HG02885 (cell line): ENCODE results near the gene ECHDC3.

Experiments
- ATAC-seq: cut with Tn5 transposase; IDR thresholded peaks from one replicate; pipeline ENCODE4 v1.9.1; 2021; ENCODE audit warnings: mild to moderate bottlenecking; ENCODE audit not compliant: unreplicated experiment, poor library complexity

ECHDC3 gene

DNA sequence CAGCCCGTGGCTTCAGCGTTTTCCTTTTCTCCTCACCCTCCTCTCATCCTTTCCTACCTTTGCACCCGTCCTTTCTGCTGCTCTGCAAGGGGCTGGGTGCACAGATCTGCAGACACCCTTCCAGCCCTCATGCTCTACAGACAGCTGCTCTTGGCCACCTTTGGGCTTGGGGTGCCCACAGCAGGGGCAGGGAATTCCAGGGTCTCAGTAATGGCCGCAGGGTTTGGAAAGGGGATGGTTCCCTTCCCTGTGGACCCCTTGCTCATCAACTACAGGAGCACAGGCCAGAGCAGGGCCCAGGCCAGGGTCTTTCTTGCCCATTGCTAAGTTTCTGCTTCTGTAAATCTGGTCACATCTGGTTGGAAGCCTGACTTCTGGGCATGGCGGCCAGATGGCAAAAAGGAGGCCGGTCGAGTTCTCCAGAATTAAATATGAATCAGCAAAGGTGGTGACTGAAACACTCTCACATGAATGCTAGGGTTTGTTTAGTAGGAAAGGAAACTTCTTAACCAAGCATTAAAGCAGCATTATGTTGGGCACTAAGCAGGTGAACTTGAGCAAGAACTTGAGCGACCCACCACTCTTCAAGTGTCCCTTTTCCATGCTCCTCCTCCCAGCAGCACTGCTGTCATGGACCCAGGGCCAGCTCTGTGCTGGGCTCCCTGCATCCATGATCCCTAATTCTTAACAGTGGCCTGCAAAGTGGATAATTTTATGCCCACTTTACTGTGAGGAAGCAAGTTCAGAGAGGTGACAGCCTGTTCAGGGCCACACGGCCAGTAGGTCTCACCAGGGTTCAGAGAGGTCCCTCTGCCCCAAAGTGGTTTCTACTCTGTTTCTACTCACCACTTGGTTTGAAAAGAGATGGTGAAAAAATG is 1.5 kb downstream of the ECHDC3 start:
- no peak for ATAC-seq

DNA sequence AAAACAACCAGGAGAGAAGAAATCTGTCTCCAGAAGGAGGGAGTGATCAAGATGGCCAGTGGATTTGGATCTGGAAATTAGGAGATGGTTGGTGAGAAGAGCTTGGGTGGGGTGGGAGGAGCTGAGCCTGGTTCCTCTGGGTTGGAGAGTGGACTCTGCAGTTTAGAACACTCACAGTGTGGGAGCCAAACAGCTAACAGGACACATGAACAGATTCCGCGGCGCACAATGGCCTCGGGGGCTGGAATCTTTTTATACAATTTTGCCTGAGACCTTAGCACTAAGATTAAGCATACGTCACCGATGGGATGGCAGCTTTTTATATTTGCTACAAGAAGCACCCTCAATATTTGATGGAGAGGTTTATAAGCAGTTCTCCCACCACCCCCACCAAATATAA is 2.9 kb downstream of the ECHDC3 start:
- no peak for ATAC-seq

DNA sequence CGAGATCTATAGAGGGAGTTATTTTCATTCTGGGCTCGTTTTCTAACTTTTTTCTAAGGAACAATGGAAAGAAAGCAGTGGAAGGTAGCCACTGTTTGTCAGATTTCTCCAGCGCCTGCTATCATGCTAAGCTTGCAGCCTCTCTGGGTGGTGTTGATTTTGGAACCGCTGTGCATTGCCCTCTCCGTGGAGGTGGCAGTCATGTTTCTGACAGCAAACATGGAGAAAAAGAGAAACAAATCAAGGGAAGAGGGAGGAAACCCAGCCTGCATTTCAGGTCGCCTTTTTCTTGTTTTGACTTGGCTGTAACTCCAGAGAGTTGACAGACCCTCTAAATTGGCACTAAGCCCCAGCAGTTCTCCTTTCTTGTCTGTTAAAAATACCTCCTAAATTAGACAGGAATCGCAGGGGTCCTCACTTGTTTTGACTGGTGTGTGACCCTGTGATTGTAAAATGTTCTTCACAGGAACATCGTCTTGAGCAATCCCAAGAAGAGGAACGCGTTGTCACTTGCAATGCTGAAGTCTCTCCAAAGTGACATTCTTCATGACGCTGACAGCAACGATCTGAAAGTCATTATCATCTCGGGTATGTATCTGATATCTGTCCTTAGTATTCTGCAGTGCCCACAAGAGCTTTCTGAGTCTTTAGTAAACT is 4.8 kb downstream of the ECHDC3 start:
- ATAC-seq = no peak

DNA sequence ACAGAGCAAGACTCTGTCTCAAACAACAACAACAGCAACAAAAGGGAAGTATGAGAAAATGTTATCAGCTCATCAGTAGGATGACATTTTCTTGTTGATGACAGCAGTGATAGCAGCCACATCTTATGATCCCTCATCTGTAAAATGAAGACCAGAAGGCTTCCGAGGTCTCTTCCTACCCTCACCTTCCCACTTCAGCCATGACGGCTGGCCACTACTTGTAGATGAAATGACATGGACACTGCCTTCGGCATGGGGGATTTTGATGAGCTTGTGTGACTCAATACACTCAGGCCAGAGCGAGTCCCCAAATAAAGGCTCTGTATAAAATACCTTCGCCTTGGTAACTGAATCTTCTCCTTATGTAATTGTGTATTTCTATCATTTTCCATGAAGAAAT is 6.7 kb downstream of the ECHDC3 start:
- no peak for ATAC-seq

DNA sequence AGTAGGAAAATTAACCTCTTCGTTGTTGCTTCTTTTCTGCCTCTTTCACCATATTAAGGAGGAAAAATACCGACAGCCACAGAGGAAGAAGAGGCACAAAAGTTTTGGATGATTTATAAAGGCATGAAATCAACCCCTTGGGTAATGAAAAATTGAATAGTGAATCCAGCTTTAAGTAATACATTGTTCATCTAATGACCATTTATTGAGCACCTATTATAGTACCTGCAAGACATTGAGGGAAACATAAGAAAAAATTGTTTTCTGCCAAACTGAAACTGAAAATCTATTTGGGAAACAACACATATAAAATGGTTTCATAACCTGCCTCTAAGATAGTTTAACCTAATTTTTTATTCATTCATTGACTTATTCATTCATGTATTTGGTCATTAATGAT is 8.2 kb downstream of the ECHDC3 start:
- no peak for ATAC-seq

DNA sequence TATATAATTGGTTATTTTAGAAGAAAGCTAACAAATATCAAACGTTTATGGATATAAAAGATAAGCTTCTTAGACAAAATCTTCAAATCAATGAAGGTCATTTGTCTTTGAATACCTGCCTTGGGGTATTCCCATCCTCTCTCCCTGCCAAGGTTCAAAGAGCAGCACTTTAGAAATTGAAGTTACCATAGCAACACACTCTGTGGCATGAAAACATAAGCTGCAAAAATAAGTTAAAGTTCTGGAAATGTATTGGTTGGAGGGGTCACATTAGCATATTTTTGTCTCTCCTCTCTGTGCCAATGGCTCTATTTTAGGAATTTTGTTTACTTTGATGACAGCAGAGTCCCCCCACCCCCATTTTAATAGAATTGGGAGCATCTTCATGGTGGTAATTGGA is 12.0 kb downstream of the ECHDC3 start:
- ATAC-seq = no peak

DNA sequence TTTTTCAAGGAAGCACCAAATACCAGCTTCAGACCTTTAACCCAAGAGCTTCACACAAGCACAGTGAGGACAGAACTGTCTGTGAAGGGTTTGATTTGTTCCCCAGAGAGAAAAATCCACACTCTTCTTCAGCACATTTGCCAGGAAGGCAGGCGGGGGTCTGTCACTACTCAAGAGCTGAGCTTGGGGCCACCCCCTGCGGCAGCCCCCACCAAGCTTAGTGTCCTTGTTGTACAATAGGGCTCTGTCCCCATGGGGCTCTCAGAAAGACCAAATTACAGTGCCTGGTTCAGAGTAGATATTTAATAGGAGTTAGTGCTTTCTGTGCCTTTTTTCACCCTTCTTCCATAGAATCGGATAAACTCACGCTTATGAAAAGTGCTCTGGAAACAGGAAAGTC is 12.4 kb downstream of the ECHDC3 start:
- no peak for ATAC-seq

DNA sequence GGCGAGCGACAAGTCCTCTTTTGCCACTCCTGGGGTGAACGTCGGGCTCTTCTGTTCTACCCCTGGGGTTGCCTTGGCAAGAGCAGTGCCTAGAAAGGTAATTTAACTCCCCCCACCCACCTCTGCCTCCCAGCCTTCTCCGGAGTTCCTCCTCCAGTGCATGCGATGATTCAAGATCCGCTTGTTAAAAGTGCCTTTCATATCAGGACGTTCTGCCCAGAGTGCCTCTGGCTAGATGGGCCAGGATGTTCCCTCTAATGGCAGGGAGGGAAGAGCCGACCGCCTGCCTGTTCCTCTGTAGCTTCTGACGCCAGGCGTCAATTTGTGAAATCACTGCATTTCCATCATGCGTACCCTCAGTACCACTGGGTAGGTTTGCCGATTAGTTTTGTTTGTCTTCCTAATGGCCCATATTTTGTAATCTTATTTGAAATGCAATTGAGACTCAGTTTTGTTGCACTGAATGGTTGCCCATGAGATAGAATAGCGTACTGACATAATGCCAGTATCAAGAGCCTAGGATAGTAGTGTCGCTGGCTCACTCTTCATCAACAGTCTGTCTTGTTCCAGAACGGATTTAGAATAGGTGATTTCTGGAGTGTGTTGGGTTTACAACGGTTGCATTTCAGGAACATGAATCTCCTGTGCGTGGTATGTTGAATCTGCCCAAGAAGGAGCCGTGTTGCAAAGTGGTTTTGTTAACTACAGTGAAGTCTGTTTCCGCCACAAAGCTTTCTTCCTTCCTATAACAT is 13.5 kb downstream of the ECHDC3 start:
- no peak for ATAC-seq

DNA sequence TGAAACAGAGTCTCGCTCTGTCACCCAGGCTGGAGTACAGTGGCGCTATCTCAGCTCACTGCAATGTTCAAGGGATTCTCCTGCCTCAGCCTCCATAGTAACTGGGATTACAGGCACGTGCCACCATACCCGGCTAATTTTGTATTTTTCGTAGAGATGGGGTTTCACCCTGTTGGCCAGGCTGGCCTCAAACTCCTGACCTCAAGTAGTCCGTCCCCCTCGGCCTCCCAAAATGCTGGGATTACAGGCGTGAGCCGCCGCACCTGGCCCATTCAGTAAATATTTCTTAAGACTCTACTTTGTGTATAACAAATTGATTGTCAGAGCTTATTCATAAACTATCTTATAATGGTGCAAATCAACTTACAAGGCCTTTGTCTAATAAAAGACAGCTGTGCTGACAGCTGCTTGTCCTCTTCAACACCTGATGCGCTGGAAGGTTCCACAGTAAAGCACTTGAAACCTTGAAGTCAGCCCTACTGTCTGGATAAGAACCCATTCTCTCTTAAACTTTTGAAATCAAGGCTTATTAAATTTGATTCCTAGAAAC is 14.7 kb downstream of the ECHDC3 start:
- no peak for ATAC-seq

DNA sequence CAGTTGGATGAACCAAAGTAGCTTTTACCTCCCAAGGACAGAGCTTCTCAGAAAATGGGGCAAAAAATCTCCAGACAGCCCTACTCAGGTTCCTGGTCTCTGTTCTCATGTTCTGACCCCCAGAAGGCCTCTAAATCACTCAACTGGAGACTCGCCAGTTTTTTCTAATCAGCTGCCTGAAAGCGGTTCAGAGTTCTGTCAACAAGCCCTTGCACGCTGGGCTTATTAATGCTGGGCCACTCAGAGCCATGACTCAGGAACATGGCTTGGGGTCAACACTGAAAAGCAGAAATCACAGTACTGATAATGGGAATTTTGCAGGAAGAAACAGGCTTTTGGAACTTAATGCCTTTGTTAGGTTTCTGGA is 15.3 kb downstream of the ECHDC3 start:
- ATAC-seq = peak; percentile 19

DNA sequence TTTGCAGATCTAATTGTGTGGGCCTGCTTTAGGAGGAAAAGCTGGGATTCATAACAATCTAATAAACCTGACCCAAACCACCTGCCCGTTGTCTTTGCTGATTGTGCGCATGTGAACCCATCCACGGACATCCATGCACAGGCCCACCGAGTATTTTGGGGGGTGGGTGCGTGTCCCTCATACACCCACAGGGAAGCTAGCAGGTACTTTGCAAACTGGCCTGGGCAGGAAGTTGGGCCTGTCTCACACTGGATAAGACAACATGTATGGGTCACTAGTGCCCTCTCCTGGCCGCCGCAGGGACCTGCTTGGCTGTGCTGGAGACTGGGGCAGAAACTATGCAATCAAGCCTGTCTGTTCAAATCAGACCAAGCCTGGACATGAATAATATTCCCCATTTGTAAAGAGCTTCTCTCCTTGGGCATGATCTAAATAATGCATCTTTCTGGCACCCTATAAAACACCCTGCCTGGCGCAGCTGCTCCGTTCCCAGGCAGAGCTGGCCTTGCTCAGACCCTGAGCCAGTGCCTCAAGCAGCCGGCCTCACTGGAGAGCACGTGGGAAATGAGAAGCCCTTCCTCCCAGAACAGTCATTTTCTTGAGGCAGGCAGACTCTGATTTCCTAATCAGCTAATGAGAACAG is 15.8 kb downstream of the ECHDC3 start:
- peak; percentile 98 for ATAC-seq

DNA sequence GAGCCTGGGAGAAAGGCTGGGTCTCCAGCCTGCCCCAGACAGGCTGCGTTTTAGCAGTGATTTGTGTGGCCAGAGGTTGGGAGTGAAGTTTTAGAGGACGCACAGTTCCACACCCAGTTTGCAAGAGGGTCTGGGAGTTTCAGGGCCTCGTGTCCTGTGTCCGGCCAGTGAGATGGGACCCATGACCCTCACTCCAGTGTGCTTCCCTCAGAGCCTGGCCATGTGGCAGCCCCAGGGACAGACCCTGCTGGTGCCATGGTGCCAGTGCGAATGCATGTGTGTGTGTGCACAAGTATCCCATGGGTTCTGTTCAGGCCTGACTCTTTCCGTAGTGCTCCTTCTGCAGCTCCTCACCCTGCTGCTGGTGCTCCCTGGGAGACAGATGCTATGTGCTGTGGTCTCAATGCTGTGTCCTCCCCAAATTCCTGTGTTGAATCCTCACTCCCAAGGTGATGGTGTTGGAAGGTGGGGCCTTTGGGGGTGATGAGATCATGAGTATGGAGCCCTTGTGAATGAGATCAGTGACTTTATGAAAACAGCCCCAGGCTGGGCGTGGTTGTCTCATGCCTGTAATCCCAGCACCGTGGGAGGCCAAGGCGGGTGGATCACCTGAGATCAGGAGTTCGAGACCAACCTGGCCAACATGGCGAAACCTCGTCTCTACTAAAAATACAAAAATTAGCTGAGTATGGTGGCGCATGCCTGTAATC is 16.5 kb downstream of the ECHDC3 start:
- no peak for ATAC-seq

DNA sequence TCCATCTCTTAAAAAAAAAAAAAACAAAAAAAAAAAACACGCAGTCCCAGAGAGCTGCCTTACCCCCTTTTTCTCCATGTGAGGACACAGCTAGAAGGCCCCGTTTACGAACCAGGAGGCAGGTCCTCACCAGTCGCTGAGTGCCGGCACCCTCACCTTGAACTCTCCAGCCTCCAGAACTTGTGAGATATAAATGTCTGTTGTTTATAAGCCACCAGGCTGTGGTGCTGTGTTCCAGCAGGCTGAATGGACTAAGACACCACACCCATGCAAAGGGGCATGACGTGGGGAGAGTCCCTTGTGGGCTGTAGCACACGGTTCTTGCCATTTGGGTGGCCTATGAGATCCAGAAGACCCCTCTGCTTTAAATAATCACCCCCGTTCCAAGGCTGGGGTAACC is 17.2 kb downstream of the ECHDC3 start:
- no peak for ATAC-seq

DNA sequence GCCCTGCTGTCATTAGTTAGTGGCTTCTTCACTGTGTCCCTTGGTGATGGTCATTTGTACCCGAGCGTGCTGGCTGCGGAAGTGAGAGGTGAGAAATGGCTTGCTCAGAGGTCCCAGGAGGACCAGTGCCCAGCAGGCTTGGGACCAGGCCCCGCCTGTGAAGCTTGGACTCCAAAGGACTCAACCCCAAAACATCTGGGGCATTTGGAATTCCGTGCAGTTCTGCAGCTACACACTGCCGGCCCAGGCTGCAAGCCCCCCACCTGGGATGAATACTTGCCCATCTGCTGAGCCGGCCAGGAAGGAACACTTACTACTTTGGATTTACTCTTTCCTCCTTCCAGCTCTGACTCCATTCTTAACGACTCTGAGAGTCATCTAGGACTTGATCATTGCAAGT is 18.0 kb downstream of the ECHDC3 start:
- no peak for ATAC-seq

DNA sequence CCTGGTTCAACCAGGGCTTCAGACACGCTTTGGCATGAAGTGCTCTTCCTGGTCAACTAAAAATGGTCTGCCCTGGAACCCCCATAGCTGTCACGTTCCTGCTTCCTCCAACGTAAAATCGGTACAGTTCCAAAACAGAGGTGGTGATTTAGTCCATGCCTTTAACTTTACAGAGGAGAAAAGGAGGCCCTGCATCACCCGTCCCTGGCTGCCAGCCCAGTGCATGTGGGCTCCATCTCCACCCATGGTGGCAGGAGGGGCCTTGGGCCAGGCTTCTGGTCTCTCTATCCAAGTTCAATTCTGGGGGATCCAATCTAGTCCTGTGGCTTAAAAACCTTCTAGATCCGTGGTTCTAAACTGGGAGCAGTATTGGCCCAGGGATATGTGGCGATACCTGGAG is 18.7 kb downstream of the ECHDC3 start:
- no peak for ATAC-seq

DNA sequence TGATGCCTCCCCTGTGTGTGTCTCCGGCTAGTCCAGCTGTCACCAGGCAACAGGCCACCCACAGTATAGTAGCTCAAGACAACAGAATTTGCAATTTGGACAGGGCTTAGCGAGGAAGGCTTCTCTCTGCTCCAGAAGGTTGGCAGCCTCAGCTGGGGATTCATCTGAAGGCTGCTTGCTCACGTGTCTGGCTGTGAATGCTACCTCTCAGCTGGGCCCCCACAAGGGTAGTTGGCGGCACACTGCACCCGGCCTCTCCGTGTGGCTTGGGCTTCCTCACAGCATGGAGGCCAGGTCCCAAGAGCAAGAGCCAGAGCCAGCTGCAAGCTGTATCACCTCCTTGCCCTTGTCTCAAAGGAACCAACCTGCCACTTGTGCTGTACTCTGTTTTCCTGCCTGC is 19.2 kb downstream of the ECHDC3 start:
- no peak for ATAC-seq

DNA sequence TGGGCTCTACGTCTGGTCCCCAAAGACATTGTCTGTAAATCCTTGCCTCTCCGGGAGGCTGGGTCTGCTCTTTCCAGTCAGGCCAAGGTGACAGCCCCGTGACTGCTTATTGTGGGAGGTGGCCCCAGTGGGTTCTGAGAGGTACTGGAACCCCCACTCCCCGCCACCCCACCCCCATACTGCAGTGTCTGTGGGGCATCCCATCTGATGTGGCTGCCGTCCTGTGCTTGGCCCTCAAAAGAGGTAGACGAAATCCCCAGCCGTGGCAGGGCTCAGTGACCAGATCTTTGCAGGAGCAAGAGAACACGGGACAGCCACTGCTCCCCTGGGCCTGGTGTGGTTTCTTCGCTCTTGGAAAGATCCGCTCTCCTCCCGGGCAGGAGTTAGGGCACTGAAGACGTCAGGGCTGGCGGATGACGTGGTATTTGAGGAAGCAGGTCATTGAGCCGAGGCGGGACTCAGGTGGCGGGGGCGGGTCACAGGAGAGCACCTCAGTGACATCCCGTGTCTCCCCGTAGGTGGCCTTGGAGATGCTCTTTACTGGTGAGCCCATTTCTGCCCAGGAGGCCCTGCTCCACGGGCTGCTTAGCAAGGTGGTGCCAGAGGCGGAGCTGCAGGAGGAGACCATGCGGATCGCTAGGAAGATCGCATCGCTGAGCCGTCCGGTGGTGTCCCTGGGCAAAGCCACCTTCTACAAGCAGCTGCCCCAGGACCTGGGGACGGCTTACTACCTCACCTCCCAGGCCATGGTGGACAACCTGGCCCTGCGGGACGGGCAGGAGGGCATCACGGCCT is 20.7 kb downstream of the ECHDC3 start:
- ATAC-seq = no peak

DNA sequence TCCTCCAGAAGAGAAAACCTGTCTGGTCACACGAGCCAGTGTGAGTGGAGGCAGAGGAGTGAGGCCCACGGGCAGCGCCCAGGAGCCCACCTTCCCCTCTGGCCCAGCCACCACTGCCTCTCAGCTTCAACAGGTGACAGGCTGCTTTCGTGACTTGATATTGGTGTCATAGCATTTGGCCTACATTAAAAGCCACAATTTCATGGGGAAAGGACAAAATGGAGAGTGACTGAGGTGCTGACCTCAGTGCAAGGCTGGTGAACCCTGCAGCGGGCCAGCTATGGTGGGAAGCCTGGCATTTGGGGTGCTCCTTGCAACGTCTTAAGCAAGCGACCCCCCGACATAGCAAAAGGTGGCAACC is 21.3 kb downstream of the ECHDC3 start:
- ATAC-seq = no peak

DNA sequence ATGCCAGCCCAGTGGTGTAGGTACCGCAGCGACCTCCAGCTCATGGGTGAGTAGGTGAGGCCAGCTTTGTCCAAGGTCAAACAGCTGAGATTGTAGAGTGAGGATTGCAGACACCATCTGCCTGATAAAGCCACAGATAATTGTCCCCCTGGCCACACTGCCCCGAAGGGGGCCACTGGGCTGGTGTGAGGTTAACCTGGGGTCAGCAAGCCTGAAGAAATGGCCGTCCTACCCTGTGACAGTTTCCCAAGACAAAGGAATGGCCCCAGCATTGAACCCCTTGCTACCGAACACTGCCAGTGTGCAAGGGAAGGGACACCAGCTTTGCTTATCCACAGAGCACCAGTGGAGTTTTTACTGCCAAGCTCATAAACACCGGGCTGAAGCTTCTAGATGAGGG is 23.0 kb downstream of the ECHDC3 start:
- ATAC-seq = no peak
